Measurements from ENCODE around the gene IL17RD.

DNA sequence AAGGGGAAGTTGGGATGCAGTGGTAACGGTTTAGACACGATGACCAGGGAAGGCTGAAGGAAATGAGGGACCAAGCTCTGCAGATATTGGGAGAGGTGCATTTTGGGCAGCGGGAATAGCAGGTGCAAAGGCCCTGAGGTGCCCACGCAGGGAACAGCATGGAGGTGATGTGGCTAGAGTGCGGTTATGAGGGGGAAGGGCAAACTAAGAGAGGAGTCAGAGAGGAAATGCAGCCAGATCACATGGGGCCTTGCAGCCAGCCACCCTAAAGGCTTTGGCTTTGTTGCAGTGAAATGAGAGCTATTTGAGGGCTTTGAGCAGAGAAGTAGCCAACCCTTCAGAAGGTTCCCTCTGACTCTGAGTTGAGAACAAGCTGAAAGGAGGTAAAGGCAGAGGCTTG is 102.1 kb downstream of the IL17RD start:
- TF ChIP-seq POLR2A (IDR thresholded peaks at IDR 0.05), result no peak
- TF ChIP-seq, protein P1, sequence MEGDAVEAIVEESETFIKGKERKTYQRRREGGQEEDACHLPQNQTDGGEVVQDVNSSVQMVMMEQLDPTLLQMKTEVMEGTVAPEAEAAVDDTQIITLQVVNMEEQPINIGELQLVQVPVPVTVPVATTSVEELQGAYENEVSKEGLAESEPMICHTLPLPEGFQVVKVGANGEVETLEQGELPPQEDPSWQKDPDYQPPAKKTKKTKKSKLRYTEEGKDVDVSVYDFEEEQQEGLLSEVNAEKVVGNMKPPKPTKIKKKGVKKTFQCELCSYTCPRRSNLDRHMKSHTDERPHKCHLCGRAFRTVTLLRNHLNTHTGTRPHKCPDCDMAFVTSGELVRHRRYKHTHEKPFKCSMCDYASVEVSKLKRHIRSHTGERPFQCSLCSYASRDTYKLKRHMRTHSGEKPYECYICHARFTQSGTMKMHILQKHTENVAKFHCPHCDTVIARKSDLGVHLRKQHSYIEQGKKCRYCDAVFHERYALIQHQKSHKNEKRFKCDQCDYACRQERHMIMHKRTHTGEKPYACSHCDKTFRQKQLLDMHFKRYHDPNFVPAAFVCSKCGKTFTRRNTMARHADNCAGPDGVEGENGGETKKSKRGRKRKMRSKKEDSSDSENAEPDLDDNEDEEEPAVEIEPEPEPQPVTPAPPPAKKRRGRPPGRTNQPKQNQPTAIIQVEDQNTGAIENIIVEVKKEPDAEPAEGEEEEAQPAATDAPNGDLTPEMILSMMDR (IDR thresholded peaks at IDR 0.05), result no peak
